NCI-H2171 treated with DMSO at 0.1 percent for 48 hours (cell line): ENCODE results near the gene COL8A2.

Experiments
- DNase-seq: peaks from one replicate; lab custom pipeline; 2025; lab: John Stamatoyannopoulos, UW

The COL8A2 gene

GRCh38 chr1:36051821-36052220 is 73.2 kb downstream of the COL8A2 start:
- no peak for DNase-seq
